Stomach smooth muscle (tissue), 2 donors: Measurements from ENCODE around the gene ATP13A2.

Experiments used
- H3K27ac ChIP-seq: one replicate; pipeline ENCODE4 v1.7.0; 2013; ENCODE audit warnings: mild to moderate bottlenecking, low read length, inconsistent platforms
- H3K27me3 ChIP-seq, 2 donors: one replicate each; pipeline ENCODE4 v1.7.0; 2013; ENCODE audit warnings: low read length in 2 of 2; ENCODE audit not compliant: insufficient read depth in 2 of 2, control insufficient read depth in 1 of 2
- H3K36me3 ChIP-seq, 2 donors: one replicate each; pipeline ENCODE4 v1.7.0; 2013; ENCODE audit warnings: low read length in 2 of 2; ENCODE audit not compliant: control insufficient read depth in 2 of 2, insufficient read depth in 2 of 2
- H3K4me1 ChIP-seq: one replicate; pipeline ENCODE4 v1.7.0; 2013; ENCODE audit warnings: low read length; ENCODE audit not compliant: control insufficient read depth, insufficient read depth
- H3K4me3 ChIP-seq, 2 donors: one replicate each; pipeline ENCODE4 v1.7.0; 2013; ENCODE audit warnings: low read length in 2 of 2
- H3K9ac ChIP-seq, 2 donors: one replicate each; pipeline ENCODE4 v1.7.0; 2013; ENCODE audit warnings: low read length in 2 of 2, mild to moderate bottlenecking in 1 of 2
- H3K9me3 ChIP-seq, 2 donors: one replicate each; pipeline ENCODE4 v1.7.0; 2013; ENCODE audit warnings: low read length in 2 of 2; ENCODE audit not compliant: control insufficient read depth in 2 of 2
- donor health status: healthy.
- donor health status: Pancreatic carcinoma.

Gene ATP13A2

GRCh38 chr1:17002524-17002902 lies 9.2 kb downstream of the ATP13A2 start:
- Histone ChIP-seq H3K36me3 (peaks cover 21 to 34% of the 10 kb centered on the region in 2 donors), H3K27me3 (no peaks in the 10 kb centered on the region)

GRCh38 chr1:17001760-17002523 lies 9.8 kb downstream of the ATP13A2 start:
- H3K27me3 ChIP-seq = no peaks in the 10 kb centered on the region
- no peaks in the 10 kb centered on the region for H3K4me1 ChIP-seq
- H3K9me3 ChIP-seq = no peaks in the 10 kb centered on the region
- no peak overlapping the region for H3K27ac ChIP-seq
- H3K4me3 ChIP-seq = no peak overlapping the region
- H3K9ac ChIP-seq = no peak overlapping the region
- peaks cover 21 to 36% of the 10 kb centered on the region in 2 donors for H3K36me3 ChIP-seq

More at GRCh38 chr1:17002524-17002902, 9.2 kb downstream of the ATP13A2 start:
- no peak overlapping the region for H3K9ac ChIP-seq
- H3K9me3 ChIP-seq = no peaks in the 10 kb centered on the region
- no peak overlapping the region for H3K4me3 ChIP-seq
- no peaks in the 10 kb centered on the region for H3K4me1 ChIP-seq
- H3K27ac ChIP-seq = no peak overlapping the region

GRCh38 chr1:16999863-17000262 lies 11.9 kb downstream of the ATP13A2 start:
- peaks cover 21 to 33% of the 10 kb centered on the region in 2 donors for H3K36me3 ChIP-seq
- H3K9ac ChIP-seq = no peak overlapping the region
- H3K4me1 ChIP-seq = no peaks in the 10 kb centered on the region

GRCh38 chr1:16998589-16998988 lies 13.1 kb downstream of the ATP13A2 start:
- peaks cover 17 to 23% of the 10 kb centered on the region in 2 donors for H3K36me3 ChIP-seq
- H3K9me3 ChIP-seq = no peaks in the 10 kb centered on the region
- H3K4me3 ChIP-seq = no peak overlapping the region
- no peaks in the 10 kb centered on the region for H3K27me3 ChIP-seq
- H3K4me1 ChIP-seq = no peaks in the 10 kb centered on the region
- H3K9ac ChIP-seq = no peak overlapping the region
- H3K27ac ChIP-seq = no peak overlapping the region

More at GRCh38 chr1:16999863-17000262, 11.9 kb downstream of the ATP13A2 start:
- Histone ChIP-seq H3K4me3 (no peak overlapping the region), H3K27me3 (no peaks in the 10 kb centered on the region), H3K27ac (no peak overlapping the region), H3K9me3 (no peaks in the 10 kb centered on the region)

- H3K9me3 ChIP-seq = no peaks in the 10 kb centered on the region
- no peaks in the 10 kb centered on the region for H3K27me3 ChIP-seq
- no peak overlapping the region for H3K27ac ChIP-seq
- no peak overlapping the region for H3K9ac ChIP-seq
- no peak overlapping the region for H3K4me3 ChIP-seq
- H3K36me3 ChIP-seq = peaks cover 9 to 12% of the 10 kb centered on the region in 2 donors
- no peaks in the 10 kb centered on the region for H3K4me1 ChIP-seq
These were observed 14.9 kb downstream of the ATP13A2 start for GRCh38 chr1:16996845-16997244.

GRCh38 chr1:16993521-16994038 lies 18.1 kb downstream of the ATP13A2 start:
- H3K27me3 ChIP-seq = no peaks in the 10 kb centered on the region
- peaks cover 9 to 15% of the 10 kb centered on the region in 2 donors for H3K36me3 ChIP-seq
- no peaks in the 10 kb centered on the region for H3K9me3 ChIP-seq
- no peak overlapping the region for H3K9ac ChIP-seq
- no peaks in the 10 kb centered on the region for H3K4me1 ChIP-seq
- H3K4me3 ChIP-seq = no peak overlapping the region
- H3K27ac ChIP-seq = no peak overlapping the region

- Histone ChIP-seq H3K27me3 (no peaks in the 10 kb centered on the region), H3K4me3 (no peak overlapping the region), H3K9me3 (no peaks in the 10 kb centered on the region), H3K27ac (no peak overlapping the region), H3K36me3 (peaks cover 5 to 20% of the 10 kb centered on the region in 2 donors), H3K4me1 (no peaks in the 10 kb centered on the region), H3K9ac (no peak overlapping the region)
These were observed 19.1 kb downstream of the ATP13A2 start for GRCh38 chr1:16992675-16993074.

- no peak overlapping the region for H3K4me3 ChIP-seq
- H3K27me3 ChIP-seq = no peaks in the 10 kb centered on the region
- H3K27ac ChIP-seq = no peak overlapping the region
- H3K4me1 ChIP-seq = no peaks in the 10 kb centered on the region
- H3K36me3 ChIP-seq = peaks cover 5 to 24% of the 10 kb centered on the region in 2 donors
- H3K9me3 ChIP-seq = no peaks in the 10 kb centered on the region
- H3K9ac ChIP-seq = no peak overlapping the region
These were observed 19.6 kb downstream of the ATP13A2 start for GRCh38 chr1:16992102-16992501.

GRCh38 chr1:16991571-16991970 lies 20.2 kb downstream of the ATP13A2 start:
- no peaks in the 10 kb centered on the region for H3K27me3 ChIP-seq
- no peak overlapping the region for H3K4me3 ChIP-seq
- H3K27ac ChIP-seq = no peak overlapping the region
- peaks cover 5 to 20% of the 10 kb centered on the region in 2 donors for H3K36me3 ChIP-seq
- no peak overlapping the region for H3K9ac ChIP-seq
- H3K4me1 ChIP-seq = no peaks in the 10 kb centered on the region
- no peaks in the 10 kb centered on the region for H3K9me3 ChIP-seq

GRCh38 chr1:16989676-16990391 lies 21.9 kb downstream of the ATP13A2 start:
- no peaks in the 10 kb centered on the region for H3K4me1 ChIP-seq

More at GRCh38 chr1:16989676-16990391, 21.9 kb downstream of the ATP13A2 start:
- Histone ChIP-seq H3K9me3 (no peaks in the 10 kb centered on the region), H3K27ac (no peak overlapping the region), H3K9ac (no peak overlapping the region), H3K36me3 (peaks cover 5 to 26% of the 10 kb centered on the region in 2 donors), H3K4me3 (no peak overlapping the region), H3K27me3 (no peaks in the 10 kb centered on the region)
